BLaER1 treated with 17β-estradiol and CSF1 and Interleukin-3, amounts not matched to agents 10 nM and 100 nM (cell line): ENCODE results near the gene DDX17.
"Not testable (repeated sequence)": the region's sequence is repeated elsewhere in the genome, so short reads cannot be mapped to it uniquely, and the experiment has no call there.

Source experiments
- H3K27ac ChIP-seq, 11 experiments: shearing (Covaris generic); formaldehyde crosslinking; 2 replicates each; pipeline ENCODE4 v1.8.1; 2022
- H3K27me3 ChIP-seq, 11 experiments: shearing (Covaris generic); formaldehyde crosslinking; 2 replicates each; pipeline ENCODE4 v1.8.1; 2022
- H3K36me3 ChIP-seq, 11 experiments: shearing (Covaris generic); formaldehyde crosslinking; 2 replicates each; pipeline ENCODE4 v1.8.1; 2022
- H3K4me1 ChIP-seq, 10 experiments: shearing (Covaris generic); formaldehyde crosslinking; 2 replicates each; pipeline ENCODE4 v1.8.1; 2022
- H3K4me2 ChIP-seq, 11 experiments: shearing (Covaris generic); formaldehyde crosslinking; 2 replicates each; pipeline ENCODE4 v1.8.1; 2022
- H3K4me3 ChIP-seq, 10 experiments: shearing (Covaris generic); formaldehyde crosslinking; 2 replicates each; pipeline ENCODE4 v1.8.1; 2022
- H3K9ac ChIP-seq, 11 experiments: shearing (Covaris generic); formaldehyde crosslinking; 2 replicates each; pipeline ENCODE4 v1.8.1; 2022
- H3K9me3 ChIP-seq, 11 experiments: shearing (Covaris generic); formaldehyde crosslinking; replicated peaks in 1 of 11; 2 replicates each; pipeline ENCODE4 v1.8.1; 2022
- H4K20me1 ChIP-seq, 11 experiments: shearing (Covaris generic); formaldehyde crosslinking; 2 replicates each; pipeline ENCODE4 v1.8.1; 2022
- Cebpa-rat ChIP-seq, 11 experiments: shearing (Covaris generic); IDR thresholded peaks; 2 replicates each; pipeline ENCODE4 v1.8.1; 2022

The DDX17 gene

DNA sequence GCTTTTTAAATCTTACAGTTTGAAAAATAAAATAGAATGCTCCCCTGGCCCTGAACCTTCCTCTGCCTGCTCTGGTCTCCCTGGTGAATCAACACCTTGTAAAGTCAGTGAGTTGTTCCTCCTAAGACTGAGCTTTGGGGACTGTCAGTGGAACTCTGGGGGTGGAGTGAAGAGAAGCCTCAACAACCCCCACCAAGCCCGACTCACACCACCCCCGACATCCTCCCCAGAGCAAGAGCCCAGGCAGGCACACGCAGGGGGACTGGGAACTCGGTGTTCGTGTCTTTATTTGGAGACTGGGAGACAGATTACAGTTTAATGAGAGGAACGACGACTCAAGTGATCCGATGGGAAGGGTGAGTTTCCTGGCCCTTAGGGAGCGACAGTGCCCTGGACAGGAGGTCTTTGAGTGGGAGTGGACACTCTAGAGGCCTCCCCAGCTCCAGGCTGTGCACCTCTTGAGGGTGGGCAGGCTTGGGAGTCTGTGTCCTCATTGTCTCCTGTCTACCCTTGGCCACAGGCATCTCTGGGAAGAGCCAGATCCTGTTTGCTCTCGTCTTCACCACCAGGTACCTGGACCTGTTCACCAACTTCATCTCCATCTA is 32.0 kb downstream of the DDX17 start:
- no peaks in the 10 kb centered on the region for H3K9me3 ChIP-seq
- H3K4me3 ChIP-seq = no peak overlapping the region
- H3K4me2 ChIP-seq = no peak overlapping the region
- TF ChIP-seq Cebpa-rat (IDR thresholded peaks at IDR 0.05) = no peak
- peaks cover 0 to 9% (median 6%) of the 10 kb centered on the region in 10 experiments; a peak in 11 of 20 replicates for H3K4me1 ChIP-seq
- H3K27ac ChIP-seq = no peak overlapping the region
- peaks cover 0 to 4% (median 0%) of the 10 kb centered on the region in 11 experiments; a peak in 3 of 22 replicates for H3K36me3 ChIP-seq
- no peak overlapping the region for H3K9ac ChIP-seq
- peaks cover 0 to 13% (median 2%) of the 10 kb centered on the region in 11 experiments; a peak in 5 of 22 replicates for H4K20me1 ChIP-seq
- peaks cover 0 to 5% (median 5%) of the 10 kb centered on the region in 11 experiments; a peak in 18 of 22 replicates for H3K27me3 ChIP-seq

DNA sequence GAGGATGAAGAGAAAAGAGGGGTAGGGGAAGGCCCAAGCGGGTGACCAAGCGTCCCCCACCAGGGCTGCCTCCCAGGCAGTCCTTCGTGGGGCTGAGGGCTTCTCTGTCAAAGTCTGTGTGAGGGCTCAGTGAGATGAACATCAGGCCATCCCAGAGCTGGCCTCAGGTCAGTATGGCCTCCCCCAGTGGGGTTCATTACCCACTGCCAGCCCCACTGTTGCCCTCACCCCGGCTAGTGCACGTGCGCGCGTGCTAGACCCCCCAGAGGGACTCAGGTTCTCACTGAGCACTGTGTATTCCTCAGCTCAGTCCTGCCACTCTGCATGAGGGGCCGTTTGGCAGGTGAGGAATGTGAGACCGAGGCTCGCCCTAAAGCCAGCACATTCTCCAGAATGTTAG is 34.9 kb downstream of the DDX17 start:
- Histone ChIP-seq H3K9ac (no peak overlapping the region), H4K20me1 (no peaks in the 10 kb centered on the region; a peak in 1 of 22 replicates), H3K9me3 (no peaks in the 10 kb centered on the region), H3K27me3 (peaks cover 28 to 34% (median 33%) of the 10 kb centered on the region in 11 experiments), H3K27ac (no peak overlapping the region), H3K4me1 (peaks cover 6 to 31% (median 19%) of the 10 kb centered on the region in 10 experiments), H3K4me3 (no peak overlapping the region), H3K36me3 (no peaks in the 10 kb centered on the region), H3K4me2 (no peak overlapping the region)
- no peak for TF ChIP-seq Cebpa-rat (IDR thresholded peaks at IDR 0.05)

DNA sequence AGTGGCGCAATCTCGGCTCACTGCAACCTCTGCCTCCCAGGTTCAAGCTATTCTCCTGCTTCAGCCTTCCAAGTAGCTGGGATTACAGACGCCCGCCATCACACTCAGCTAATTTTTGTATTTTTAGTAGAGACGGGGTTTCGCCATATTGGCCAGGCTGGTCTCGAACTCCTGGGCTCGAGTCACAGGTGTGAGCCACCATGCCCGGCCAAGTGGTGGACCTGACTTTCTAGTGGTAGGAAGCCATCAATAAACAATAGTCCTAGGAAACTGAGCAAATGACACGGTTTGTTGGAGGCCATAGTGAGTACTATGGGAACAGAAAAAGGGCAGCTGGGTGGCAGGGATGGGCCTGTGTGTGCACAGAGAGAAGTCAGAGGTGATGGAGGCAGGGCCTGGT is 35.9 kb downstream of the DDX17 start:
- Histone ChIP-seq H3K27me3 (peaks cover 32 to 44% (median 39%) of the 10 kb centered on the region in 11 experiments), H3K4me1 (peaks cover 6 to 41% (median 30%) of the 10 kb centered on the region in 10 experiments)
- not testable (repeated sequence) for H3K27ac ChIP-seq, H4K20me1 ChIP-seq, H3K36me3 ChIP-seq, H3K9ac ChIP-seq, H3K4me3 ChIP-seq, H3K9me3 ChIP-seq, H3K4me2 ChIP-seq

GRCh38 chr22:38469306-38469781 is 36.8 kb downstream of the DDX17 start:
- Histone ChIP-seq H4K20me1 (peaks cover 0 to 9% (median 0%) of the 10 kb centered on the region in 11 experiments; a peak in 1 of 22 replicates), H3K9me3 (no peaks in the 10 kb centered on the region), H3K9ac (no peak overlapping the region), H3K27ac (no peak overlapping the region), H3K4me1 (peaks cover 6 to 48% (median 33%) of the 10 kb centered on the region in 10 experiments), H3K27me3 (peaks cover 32 to 50% (median 39%) of the 10 kb centered on the region in 11 experiments), H3K4me2 (peak overlapping the region in 3 of 11 experiments; percentile 6 to 28 (median 26); a peak in 3 of 22 replicates), H3K36me3 (no peaks in the 10 kb centered on the region), H3K4me3 (no peak overlapping the region)
- TF ChIP-seq Cebpa-rat (IDR thresholded peaks at IDR 0.05) = no peak

DNA sequence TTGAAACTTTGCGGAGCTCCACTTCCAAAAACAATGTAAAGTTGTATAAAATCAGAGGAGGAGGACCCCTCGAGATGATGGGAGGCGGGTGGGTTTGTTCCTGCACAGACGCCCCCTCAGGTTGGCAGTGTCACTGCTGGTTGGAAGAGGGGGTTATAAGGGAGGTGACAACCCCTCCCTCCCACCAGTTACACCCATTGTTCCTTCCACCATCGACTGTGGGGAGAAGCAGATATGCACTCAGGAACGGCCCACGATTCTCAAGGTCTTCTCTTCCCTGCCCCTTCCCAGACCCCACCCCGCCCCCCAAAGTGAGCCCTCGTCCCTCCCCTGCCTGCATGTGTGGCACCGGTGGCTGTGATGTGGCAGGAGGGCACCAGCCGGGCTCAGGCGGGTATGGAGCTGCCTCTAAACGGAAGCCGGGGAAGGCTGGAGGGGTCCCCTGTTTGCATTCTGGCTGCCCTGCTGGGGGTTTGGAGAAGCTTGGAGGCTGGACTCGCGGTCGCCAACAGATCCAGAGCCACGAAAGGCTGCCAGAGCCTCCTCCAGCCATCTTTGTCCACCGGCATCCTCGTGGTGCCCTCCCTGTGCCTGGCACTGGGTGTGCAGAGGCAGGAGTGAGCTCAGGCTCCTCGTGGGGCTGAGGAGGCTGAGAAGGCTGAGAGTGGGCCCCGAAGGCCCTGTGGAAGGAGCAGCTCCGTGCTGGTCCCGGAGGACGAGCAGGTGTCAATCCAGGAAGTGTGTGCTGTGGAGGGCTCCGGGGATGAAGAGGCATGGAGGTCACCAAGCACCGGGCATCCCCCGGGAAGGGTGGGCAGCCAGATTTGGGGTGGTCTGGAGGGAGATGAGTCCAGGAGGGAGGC is 37.4 kb downstream of the DDX17 start:
- Histone ChIP-seq H4K20me1 (peaks cover 0 to 9% (median 0%) of the 10 kb centered on the region in 11 experiments; a peak in 1 of 22 replicates), H3K27me3 (peaks cover 32 to 57% (median 39%) of the 10 kb centered on the region in 11 experiments), H3K9ac (peak overlapping the region in 5 of 11 experiments; percentile 23 to 59 (median 54); a peak in 7 of 22 replicates), H3K4me3 (peak overlapping the region in 8 of 10 experiments; percentile 45 to 67 (median 52); a peak in 13 of 20 replicates), H3K27ac (no peak overlapping the region), H3K9me3 (no peaks in the 10 kb centered on the region), H3K4me2 (peak overlapping the region; percentile 78 to 96 (median 88)), H3K36me3 (no peaks in the 10 kb centered on the region), H3K4me1 (peaks cover 11 to 55% (median 39%) of the 10 kb centered on the region in 10 experiments)
- TF ChIP-seq Cebpa-rat (IDR thresholded peaks at IDR 0.05) = no peak

- Histone ChIP-seq H3K4me2 (peak within 1 kb of the TSS; percentile 78 to 96 (median 88)), H3K27ac (peak within 1 kb of the TSS in 1 of 11 experiments; percentile 40; a peak in 1 of 22 replicates), H3K36me3 (no peaks in the 10 kb centered on the region), H3K27me3 (peaks cover 32 to 64% (median 39%) of the 10 kb centered on the region in 11 experiments), H3K4me1 (peaks cover 17 to 62% (median 46%) of the 10 kb centered on the region in 10 experiments), H3K9me3 (no peaks in the 10 kb centered on the region), H4K20me1 (peaks cover 0 to 13% (median 0%) of the 10 kb centered on the region in 11 experiments; a peak in 1 of 22 replicates), H3K4me3 (peak within 1 kb of the TSS; percentile 17 to 67 (median 52); a peak in 17 of 20 replicates), H3K9ac (peak within 1 kb of the TSS; percentile 23 to 59 (median 53); a peak in 21 of 22 replicates)
- TF ChIP-seq Cebpa-rat (IDR thresholded peaks at IDR 0.05) = no peak
These were observed 38.1 kb downstream of the DDX17 start, which contains the start of gene KDELR3 for GRCh38 chr22:38467904-38468442. Gene KDELR3, plus strand, starts transcription at chr22:38468096. Its CDS starts 138 bp downstream, at chr22:38468234.

DNA sequence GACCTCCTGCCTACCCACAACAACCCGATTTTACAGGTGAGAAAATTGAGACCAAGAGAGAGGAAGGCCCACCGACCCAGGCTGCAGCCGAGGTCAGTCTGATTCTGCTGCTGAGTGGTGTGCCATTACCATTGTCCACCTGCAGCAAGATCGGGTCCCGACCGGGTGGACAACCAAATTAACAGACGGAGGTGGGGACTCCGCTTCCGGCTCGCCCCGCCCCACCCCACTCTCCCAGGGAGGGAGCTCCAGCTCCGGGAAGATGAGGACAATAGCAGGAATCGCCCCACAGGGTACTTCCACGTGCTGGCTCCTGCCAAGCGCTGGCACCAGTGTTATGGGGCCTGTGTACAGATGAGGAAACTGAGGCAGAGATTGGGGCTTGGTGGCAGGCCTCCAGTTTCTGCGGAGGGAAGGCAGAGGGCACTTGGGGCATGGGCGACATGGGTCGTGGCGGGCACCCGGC is 38.6 kb downstream of the DDX17 start:
- H3K27me3 ChIP-seq = peaks cover 32 to 69% (median 39%) of the 10 kb centered on the region in 11 experiments
- H4K20me1 ChIP-seq = peaks cover 0 to 18% (median 0%) of the 10 kb centered on the region in 11 experiments; a peak in 1 of 22 replicates
- no peaks in the 10 kb centered on the region for H3K36me3 ChIP-seq
- no peaks in the 10 kb centered on the region for H3K9me3 ChIP-seq
- H3K4me2 ChIP-seq = peak overlapping the region; percentile 78 to 96 (median 88)
- no peak for TF ChIP-seq Cebpa-rat (IDR thresholded peaks at IDR 0.05)
- peak overlapping the region in 1 of 11 experiments; percentile 40; a peak in 1 of 22 replicates for H3K27ac ChIP-seq
- H3K9ac ChIP-seq = peak overlapping the region; percentile 23 to 59 (median 53); a peak in 21 of 22 replicates
- peaks cover 17 to 67% (median 51%) of the 10 kb centered on the region in 10 experiments for H3K4me1 ChIP-seq
- peak overlapping the region; percentile 17 to 67 (median 52); a peak in 17 of 20 replicates for H3K4me3 ChIP-seq
